C4-2B (cell line): ENCODE measurements around the gene CLEC9A.

ENCODE experiments used
- H3K27ac ChIP-seq: fragments of 450-650 bp; 2 replicates; pipeline ENCODE4 v1.5.1; 2017
- ZFX ChIP-seq: fragments of 450-650 bp; IDR thresholded peaks from 2 replicates; pipeline ENCODE4 v1.6.1; 2017
- TF ChIP-seq, protein P1 (sequence below): fragments of 450-650 bp; conservative IDR thresholded peaks from 2 replicates; pipeline ENCODE4 v1.5.1; 2017; ENCODE audit warnings: mild to moderate bottlenecking

The CLEC9A gene

DNA sequence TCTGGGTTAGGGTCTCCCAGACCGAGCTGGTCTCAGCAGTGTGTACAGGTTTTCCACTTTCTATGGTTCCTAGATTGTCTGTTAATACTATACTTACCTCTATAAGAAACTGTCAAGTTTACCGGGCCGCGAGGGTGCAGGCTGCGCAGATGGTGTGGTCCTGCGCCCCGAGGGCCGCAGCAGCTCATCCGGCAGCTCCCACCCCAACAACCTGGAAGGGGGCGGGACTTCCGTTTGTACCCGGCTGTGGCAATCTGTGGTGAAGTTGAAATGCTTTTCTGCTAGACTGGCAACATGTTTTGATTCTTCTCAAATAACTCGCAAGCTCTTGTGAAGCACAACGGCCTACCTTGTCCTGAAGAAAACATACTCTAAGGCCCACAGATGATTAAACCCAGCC is at the start of gene CLEC9A:
CLEC9A (plus strand) TSS at position 237 of the 400 bp plus-strand sequence. CDS start 22,006 bp downstream, outside the sequence.
- TF ChIP-seq ZFX = no peak
- TF ChIP-seq, protein P1, sequence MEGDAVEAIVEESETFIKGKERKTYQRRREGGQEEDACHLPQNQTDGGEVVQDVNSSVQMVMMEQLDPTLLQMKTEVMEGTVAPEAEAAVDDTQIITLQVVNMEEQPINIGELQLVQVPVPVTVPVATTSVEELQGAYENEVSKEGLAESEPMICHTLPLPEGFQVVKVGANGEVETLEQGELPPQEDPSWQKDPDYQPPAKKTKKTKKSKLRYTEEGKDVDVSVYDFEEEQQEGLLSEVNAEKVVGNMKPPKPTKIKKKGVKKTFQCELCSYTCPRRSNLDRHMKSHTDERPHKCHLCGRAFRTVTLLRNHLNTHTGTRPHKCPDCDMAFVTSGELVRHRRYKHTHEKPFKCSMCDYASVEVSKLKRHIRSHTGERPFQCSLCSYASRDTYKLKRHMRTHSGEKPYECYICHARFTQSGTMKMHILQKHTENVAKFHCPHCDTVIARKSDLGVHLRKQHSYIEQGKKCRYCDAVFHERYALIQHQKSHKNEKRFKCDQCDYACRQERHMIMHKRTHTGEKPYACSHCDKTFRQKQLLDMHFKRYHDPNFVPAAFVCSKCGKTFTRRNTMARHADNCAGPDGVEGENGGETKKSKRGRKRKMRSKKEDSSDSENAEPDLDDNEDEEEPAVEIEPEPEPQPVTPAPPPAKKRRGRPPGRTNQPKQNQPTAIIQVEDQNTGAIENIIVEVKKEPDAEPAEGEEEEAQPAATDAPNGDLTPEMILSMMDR = no peak
- no peak within 1 kb of the TSS for H3K27ac ChIP-seq

DNA sequence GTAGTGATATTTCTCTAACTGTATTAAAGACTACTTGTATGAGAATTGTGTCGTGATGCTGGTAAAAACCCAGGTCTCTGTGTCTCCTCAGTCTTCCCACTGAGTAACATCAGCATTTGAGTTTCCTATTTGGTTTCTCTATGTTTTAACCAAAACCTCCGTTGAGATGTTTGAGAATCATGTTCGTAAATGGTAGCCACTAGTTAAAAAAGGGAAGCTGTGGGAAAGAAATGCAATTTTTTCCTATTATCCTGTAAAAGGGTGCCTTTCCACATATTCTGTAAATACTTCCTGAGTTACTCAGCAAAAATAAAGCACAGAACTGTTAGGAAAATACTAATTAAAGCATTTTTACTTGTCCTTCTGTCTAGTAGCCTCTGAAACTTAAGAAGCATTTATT is 38.6 kb upstream of the CLEC9A start:
- TF ChIP-seq ZFX = no peak
- TF ChIP-seq, protein P1 = no peak
- no peak overlapping the region for H3K27ac ChIP-seq

DNA sequence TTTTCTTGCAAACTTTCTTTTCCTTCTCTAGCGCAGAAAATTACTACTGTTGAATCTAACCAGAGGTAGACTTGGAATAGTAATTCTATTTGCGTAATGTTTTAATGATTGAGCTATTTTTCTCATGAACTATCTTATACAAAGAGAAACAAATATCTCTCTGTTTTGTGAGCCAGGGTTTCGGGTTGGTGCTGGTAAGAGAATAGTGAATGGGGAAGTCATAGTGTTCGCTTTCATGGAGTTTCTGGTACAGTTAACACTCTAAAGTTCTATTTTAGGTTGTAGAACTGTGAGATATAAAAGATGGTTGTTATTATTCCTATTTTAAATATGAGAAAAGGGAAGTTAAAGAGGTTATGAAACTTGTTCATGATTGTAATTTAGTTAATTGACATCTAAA is 38.2 kb upstream of the CLEC9A start:
- TF ChIP-seq, protein P1 = no peak
- no peak for TF ChIP-seq ZFX
- H3K27ac ChIP-seq = no peak overlapping the region

DNA sequence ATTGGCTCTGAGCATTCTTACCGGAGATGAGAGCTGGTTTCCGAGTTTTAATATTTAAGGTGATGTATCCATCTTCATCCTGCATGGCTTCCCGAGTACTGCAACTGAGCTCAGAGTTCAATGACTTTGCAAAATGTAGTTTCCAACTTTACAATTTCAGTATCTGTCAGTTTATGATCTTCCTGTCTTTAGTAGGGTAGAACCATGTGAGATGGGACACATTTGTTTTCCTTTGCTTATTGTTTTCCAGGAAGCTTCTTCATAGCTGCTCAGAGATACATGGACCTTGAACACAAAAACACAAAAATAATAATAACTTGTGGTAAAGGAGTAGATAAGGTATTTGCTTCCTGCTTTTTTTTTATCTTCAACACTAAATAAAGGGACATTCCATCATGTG is 31.5 kb upstream of the CLEC9A start, which contains the start of gene CLEC1B:
CLEC1B (minus strand) TSS at position 106 of the 400 bp plus-strand sequence; CDS start at position 85, 21 bp downstream.
- H3K27ac ChIP-seq = no peak within 1 kb of the TSS
- TF ChIP-seq, protein P1 = no peak
- TF ChIP-seq ZFX = no peak

DNA sequence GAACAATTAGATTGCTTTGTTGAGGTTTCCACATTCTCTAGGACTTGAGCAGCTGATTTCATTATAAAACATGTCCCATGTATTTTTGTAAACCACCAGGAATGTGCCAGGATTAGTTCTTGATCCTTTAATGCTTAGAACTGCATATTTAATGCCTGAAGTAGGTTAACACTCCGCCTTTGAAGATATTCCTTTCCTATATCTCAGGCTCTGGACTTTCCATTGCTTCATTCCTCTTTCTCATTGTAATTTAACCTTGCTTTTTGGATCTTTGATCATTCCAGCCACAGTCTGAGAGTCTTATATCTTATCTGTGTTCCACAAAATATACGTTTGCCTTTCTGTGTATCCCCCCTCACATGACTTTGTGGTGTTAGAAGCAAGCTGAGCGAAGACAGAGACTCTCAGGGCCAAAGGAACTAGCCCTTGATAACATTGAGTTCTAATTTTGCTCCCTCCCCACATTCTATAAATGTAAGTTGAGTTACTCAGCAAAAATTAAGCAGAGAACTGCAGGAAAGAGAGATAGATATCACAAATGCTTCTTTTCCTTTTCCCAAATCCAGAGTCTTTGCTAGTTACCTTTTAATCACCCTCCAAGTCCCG is 29.2 kb upstream of the CLEC9A start:
- TF ChIP-seq, protein P1 = no peak
- no peak for TF ChIP-seq ZFX
- no peak overlapping the region for H3K27ac ChIP-seq

DNA sequence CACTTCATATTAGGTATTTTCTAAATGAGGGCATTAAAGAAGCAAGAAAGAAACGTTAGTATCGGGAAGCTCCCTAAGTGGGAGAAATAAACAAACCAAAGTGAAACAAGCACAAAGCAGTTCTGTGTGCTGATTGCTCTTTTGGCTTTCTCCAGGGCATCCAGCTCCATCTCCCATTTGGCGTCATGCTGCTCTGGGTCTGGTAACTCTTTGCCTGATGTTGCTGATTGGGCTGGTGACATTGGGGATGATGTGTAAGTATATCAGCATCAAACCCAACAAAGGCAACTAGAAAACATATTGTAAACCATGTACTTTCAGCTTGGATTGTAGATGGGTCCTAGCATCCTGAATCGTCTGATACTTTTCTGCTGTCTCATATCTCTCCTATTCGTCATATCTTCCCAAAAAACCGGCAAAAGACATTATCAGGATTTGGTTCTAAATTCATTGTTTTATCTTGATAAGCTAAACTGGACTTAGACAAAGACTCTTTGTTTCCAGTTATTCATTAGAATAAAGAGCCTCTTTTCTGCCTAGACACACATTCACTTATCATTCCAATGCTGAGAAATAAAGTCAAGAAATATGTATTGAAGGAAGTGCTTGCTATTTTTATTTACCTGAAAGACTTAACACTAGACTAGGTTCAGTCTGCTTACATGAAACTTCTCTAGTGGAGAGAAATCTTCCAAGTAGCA is 17.7 kb upstream of the CLEC9A start:
- H3K27ac ChIP-seq = no peak overlapping the region
- TF ChIP-seq, protein P1 = no peak
- TF ChIP-seq ZFX = no peak

DNA sequence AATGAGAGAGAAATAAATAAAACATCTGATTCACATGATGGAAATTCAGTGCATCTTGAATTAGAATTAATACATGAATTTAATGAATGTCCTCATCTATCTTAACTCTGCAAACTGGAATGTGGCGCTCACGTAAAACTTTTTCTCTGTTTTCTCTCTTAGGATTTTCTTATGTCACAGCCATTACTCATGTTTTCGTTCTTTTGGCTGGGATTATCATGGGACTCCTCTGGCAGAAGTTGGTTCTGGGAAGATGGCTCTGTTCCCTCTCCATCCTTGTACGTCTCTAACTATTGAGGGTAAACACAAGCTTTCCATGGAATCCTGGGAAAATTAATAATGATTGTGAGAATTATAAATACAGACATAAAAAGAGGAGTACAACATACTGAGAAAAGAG is 15.0 kb upstream of the CLEC9A start:
- TF ChIP-seq, protein P1 = no peak
- no peak for TF ChIP-seq ZFX
- no peak overlapping the region for H3K27ac ChIP-seq
